Neural crest cell (in vitro differentiated cells): ENCODE data around the gene ZNF683. TPM values are rescaled to one million over a fixed set of nuclear protein-coding genes. Genes with fewer than 3 reads are reported as not detected.

Experiments used
- DNase-seq: peaks from one replicate; pipeline ENCODE4 v3.0.0; 2021; ENCODE audit warnings: low read depth, mixed read lengths, low spot score
- H3K27ac Mint-ChIP-seq: one replicate; pipeline ENCODE4 v1.8.0; 2021; ENCODE audit warnings: mild to moderate bottlenecking, mixed read lengths; ENCODE audit not compliant: unreplicated experiment
- H3K27me3 Mint-ChIP-seq: 2 replicates; pipeline ENCODE4 v1.8.0; 2021; ENCODE audit warnings: low read depth, mild to moderate bottlenecking, mixed read lengths
- H3K36me3 Mint-ChIP-seq: 2 replicates; pipeline ENCODE4 v1.8.0; 2021; ENCODE audit warnings: low read depth, mild to moderate bottlenecking, mixed read lengths
- H3K4me1 Mint-ChIP-seq: 2 replicates; pipeline ENCODE4 v1.8.0; 2021; ENCODE audit warnings: mixed read lengths
- H3K4me3 Mint-ChIP-seq: one replicate; pipeline ENCODE4 v1.8.0; 2021; ENCODE audit warnings: mild to moderate bottlenecking, mixed read lengths
- H3K9me3 Mint-ChIP-seq: 2 replicates; pipeline ENCODE4 v1.8.0; 2021; ENCODE audit warnings: mixed read lengths
- total RNA-seq: library from RNA; stranded (reverse); gene quantifications from 2 replicates; pipeline ENCODE4 v1.2.1, GENCODE V29; 2021
- TF ChIP-seq, protein P1 (sequence below): fragments of 200-600 bp; sonication (generic); conservative IDR thresholded peaks from 2 replicates; pipeline ENCODE4 v1.5.0; 2021; ENCODE audit warnings: antibody characterized with exemption, mild to moderate bottlenecking

The ZNF683 gene
- total RNA-seq, 1 donor from 2014 or later, result not detected

DNA sequence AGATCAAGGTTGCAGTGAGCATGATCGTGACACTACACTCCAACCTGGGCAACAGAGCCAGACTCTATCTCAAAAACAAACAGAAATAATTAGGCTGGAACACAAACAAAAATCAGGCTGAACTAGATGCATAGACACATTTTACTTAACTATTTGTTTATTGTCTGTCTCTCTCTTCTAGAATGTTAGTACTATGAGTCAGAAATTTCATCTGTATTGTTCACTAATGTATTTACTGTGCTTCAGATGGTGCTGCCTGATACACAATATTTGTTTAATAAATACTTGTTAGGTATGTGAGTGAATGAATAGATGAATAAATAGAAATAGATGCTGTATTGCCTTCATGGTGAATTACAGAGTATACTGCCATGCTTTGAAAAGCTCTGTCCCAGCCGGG is 32.1 kb upstream of the ZNF683 start:
- no peaks in the 10 kb centered on the region for H3K9me3 Mint-ChIP-seq
- no peak overlapping the region for H3K27ac Mint-ChIP-seq
- TF ChIP-seq, protein P1, sequence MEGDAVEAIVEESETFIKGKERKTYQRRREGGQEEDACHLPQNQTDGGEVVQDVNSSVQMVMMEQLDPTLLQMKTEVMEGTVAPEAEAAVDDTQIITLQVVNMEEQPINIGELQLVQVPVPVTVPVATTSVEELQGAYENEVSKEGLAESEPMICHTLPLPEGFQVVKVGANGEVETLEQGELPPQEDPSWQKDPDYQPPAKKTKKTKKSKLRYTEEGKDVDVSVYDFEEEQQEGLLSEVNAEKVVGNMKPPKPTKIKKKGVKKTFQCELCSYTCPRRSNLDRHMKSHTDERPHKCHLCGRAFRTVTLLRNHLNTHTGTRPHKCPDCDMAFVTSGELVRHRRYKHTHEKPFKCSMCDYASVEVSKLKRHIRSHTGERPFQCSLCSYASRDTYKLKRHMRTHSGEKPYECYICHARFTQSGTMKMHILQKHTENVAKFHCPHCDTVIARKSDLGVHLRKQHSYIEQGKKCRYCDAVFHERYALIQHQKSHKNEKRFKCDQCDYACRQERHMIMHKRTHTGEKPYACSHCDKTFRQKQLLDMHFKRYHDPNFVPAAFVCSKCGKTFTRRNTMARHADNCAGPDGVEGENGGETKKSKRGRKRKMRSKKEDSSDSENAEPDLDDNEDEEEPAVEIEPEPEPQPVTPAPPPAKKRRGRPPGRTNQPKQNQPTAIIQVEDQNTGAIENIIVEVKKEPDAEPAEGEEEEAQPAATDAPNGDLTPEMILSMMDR, result no peak
- no peak for DNase-seq
- peaks cover 61% of the 10 kb centered on the region for H3K4me1 Mint-ChIP-seq
- H3K4me3 Mint-ChIP-seq, result no peak overlapping the region
- H3K36me3 Mint-ChIP-seq, result no peaks in the 10 kb centered on the region
- H3K27me3 Mint-ChIP-seq, result peaks cover 6% of the 10 kb centered on the region

DNA sequence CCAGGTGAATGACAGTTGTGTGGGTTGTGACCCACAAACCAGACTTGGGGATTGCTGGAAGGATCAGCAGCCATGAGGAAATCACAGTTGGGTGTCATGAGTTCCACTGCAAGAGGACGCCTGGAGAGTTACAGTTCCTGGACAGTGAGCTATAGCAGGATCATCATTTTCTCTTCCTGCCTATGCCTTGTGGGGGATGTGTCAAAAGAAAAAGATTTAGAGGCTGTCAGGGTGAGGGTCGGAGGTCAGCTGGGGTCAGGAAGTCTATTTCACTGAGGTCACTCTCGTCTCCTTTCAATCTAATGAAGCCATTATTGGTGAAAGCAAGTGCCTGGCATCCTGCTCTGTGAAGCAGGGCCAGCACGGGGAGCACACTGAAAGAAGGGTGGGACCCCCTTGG is 31.1 kb upstream of the ZNF683 start:
- H3K9me3 Mint-ChIP-seq, result no peaks in the 10 kb centered on the region
- peaks cover 51% of the 10 kb centered on the region for H3K4me1 Mint-ChIP-seq
- no peaks in the 10 kb centered on the region for H3K36me3 Mint-ChIP-seq
- DNase-seq, result peak; percentile 47
- H3K4me3 Mint-ChIP-seq, result peak overlapping the region; percentile 38
- H3K27me3 Mint-ChIP-seq, result peaks cover 2% of the 10 kb centered on the region
- H3K27ac Mint-ChIP-seq, result peak overlapping the region; percentile 10
- TF ChIP-seq, protein P1, result no peak

DNA sequence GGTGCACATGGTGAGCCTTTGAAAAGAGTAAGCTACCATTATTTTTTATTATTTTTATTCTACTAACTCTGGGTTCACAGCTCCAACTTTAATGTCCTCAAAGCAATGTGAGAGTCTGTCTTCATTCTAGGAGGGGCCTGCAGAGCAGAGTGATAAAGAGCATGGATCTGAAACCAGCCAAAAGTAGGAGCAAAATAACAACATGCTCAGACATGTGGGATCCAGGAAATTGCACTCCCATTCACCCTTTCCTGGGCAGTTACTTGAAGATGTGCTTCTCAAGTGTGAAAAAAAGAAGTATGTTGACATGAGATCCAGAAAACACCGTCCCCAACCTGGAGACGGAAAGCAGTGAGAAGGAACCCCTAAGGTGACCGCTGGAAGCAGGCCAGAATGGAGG is 29.3 kb upstream of the ZNF683 start:
- Mint-ChIP-seq H3K27me3 (no peaks in the 10 kb centered on the region), H3K4me1 (peaks cover 47% of the 10 kb centered on the region), H3K27ac (no peak overlapping the region), H3K9me3 (no peaks in the 10 kb centered on the region), H3K36me3 (no peaks in the 10 kb centered on the region), H3K4me3 (no peak overlapping the region)
- no peak for DNase-seq
- TF ChIP-seq, protein P1, result no peak

DNA sequence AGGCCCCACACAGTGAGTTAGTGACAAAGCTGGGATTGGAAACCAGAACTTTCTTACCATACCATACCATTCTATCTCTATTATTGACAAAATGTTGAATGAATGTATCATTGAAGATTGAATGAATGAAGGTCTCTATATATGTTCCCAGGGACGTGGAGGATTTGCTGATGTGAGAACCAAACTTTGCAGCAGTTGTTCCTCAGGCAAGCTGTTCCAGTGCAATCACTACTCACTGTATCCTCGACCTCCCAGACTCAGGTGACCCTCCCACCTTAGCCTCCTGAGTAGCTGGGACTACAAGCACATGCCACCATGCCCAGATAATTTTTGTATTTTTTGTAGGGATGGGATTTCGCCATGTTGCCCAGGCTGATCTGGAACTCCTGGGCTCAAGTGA is 26.5 kb upstream of the ZNF683 start:
- no peak overlapping the region for H3K27ac Mint-ChIP-seq
- TF ChIP-seq, protein P1, result no peak
- H3K4me1 Mint-ChIP-seq, result peaks cover 34% of the 10 kb centered on the region
- no peak for DNase-seq
- no peaks in the 10 kb centered on the region for H3K36me3 Mint-ChIP-seq
- H3K4me3 Mint-ChIP-seq, result no peak overlapping the region
- no peaks in the 10 kb centered on the region for H3K27me3 Mint-ChIP-seq
- H3K9me3 Mint-ChIP-seq, result no peaks in the 10 kb centered on the region

DNA sequence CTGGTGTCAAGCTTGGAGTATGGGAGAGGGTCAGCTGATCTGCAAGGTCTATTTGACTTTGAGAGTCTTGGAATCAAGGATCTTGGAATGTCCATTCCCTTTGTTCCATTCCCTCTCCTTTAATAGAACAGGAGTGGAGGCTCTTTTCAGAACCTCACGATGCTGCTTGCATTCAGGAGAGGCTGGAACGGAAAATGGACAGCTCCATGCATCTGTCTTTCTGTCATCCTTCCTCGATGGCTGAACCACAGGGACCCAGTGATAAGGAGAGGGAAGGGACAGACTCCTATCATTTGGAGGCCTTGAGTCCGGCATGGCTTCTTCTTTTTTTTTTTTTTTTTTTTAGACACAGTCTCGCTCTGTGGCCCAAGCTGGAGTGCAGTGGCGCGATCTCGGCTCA is 23.2 kb upstream of the ZNF683 start:
- no peaks in the 10 kb centered on the region for H3K36me3 Mint-ChIP-seq
- no peak overlapping the region for H3K27ac Mint-ChIP-seq
- H3K4me3 Mint-ChIP-seq, result no peak overlapping the region
- no peaks in the 10 kb centered on the region for H3K9me3 Mint-ChIP-seq
- TF ChIP-seq, protein P1, result no peak
- no peaks in the 10 kb centered on the region for H3K27me3 Mint-ChIP-seq
- H3K4me1 Mint-ChIP-seq, result peaks cover 34% of the 10 kb centered on the region
- no peak for DNase-seq

DNA sequence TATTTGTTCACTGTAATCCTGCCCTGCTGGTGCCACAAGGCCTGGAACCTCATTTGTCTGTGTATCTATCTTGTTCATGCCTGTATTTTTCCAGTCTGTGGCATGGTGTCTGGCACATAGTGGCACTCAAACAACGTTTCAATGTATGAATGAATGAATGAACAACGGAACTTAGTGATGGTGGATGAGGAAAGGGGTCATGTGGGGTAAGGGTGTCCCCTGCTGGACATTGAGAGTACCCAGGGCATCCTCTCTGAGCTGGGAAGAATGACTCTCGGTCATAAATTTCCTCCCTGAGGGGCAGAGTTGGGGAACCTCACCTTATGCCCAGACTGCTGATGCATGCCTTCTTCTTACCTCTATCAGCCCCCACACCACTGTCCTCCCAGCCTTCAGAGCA is 18.9 kb upstream of the ZNF683 start:
- no peak overlapping the region for H3K4me3 Mint-ChIP-seq
- H3K36me3 Mint-ChIP-seq, result no peaks in the 10 kb centered on the region
- no peak overlapping the region for H3K27ac Mint-ChIP-seq
- peaks cover 40% of the 10 kb centered on the region for H3K4me1 Mint-ChIP-seq
- H3K27me3 Mint-ChIP-seq, result no peaks in the 10 kb centered on the region
- H3K9me3 Mint-ChIP-seq, result no peaks in the 10 kb centered on the region
- TF ChIP-seq, protein P1, result peak; percentile 62
- DNase-seq, result peak; percentile 23
